ENCODE data around the gene OR13J1.
"Not testable (repeated sequence)": the region's sequence is repeated elsewhere in the genome, so short reads cannot be mapped to it uniquely, and the experiment has no call there.

Gene OR13J1

GRCh38 chr9:35884908-35885307 is 14.7 kb upstream of the OR13J1 start:
- H3K27ac Mint-ChIP-seq; H3K36me3 Mint-ChIP-seq (ENCODE audit: low read depth); H3K9me3 Mint-ChIP-seq; ATAC-seq; H3K27me3 Mint-ChIP-seq; H3K4me1 Mint-ChIP-seq; DNase-seq; H3K4me3 Mint-ChIP-seq: not testable (repeated sequence)

DNA sequence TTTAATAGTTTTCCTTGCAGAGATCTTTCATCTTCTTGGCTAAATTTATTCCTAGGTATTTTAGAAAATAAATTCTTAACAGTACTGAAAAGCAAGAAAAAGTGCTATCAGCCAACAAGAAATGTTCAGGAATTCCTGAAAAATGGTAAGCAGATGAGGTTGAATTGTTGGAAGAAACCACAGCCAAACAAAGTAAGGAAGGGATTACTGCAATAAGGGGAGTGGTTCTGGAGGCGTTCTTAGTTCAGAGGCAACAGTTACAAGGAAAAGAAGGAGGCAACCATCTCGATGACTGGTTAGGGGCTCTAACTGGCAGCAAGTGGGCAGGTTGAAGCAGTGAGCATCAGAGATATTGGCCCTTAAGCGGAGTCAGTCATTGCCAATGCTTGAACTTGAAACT is 12.8 kb upstream of the OR13J1 start:
- H3K27ac Mint-ChIP-seq = no peak overlapping the region
- H3K27me3 Mint-ChIP-seq = peaks cover 5% of the 10 kb centered on the region
- H3K4me1 Mint-ChIP-seq = no peaks in the 10 kb centered on the region
- ATAC-seq (no peak), DNase-seq (no peak)
- no peaks in the 10 kb centered on the region for H3K36me3 Mint-ChIP-seq (ENCODE audit: low read depth)
- H3K9me3 Mint-ChIP-seq = no peaks in the 10 kb centered on the region
- H3K4me3 Mint-ChIP-seq = no peak overlapping the region

DNA sequence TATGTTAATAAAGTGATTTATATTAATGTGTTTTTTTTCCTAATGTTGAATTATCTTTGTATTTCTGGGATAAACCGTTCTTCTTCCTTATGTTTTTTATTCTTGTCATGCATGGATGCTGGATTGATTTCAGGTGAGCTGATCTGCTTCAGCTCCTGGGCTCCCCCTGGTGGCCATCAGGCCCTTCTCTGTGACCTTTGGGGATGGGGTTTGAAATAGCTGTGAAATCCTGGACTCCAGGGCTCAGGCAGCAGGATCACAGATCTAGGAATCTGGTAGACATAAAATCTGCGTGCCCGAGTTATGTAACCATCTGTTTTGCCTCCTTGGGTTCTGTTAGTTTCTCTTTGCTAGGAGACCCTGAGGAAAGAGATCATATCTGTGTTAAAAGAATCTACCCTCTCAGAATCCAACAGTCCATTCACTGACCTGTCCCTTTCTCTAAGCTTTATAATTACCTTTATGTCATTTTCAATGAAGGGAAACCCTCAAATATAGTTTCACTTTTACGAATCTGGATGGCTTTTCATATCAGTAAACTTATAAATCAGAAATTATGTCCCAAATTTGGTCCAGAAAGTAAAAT is 12.2 kb upstream of the OR13J1 start:
- no peaks in the 10 kb centered on the region for H3K4me1 Mint-ChIP-seq

DNA sequence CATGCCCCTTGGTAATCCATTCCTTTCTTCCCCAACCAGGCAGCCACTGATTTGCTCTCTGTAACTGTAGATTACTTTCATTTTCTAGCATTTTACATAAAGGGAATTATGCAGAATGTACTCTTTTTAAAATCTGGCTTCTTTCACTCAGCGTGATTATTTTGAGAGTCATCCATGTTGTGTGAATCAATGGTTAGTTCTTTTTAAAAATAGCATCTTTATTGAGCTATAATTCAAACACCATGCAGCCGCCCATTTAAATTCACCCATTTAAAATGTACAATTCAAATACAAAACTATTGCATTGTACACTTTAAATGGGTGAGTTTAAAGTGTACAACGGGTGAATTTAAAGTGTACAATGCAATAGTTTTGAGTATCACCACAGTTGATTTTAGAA is 2.3 kb upstream of the OR13J1 start:
- DNase-seq (no peak), ATAC-seq (no peak)
- Mint-ChIP-seq H3K9me3 (peaks cover 4% of the 10 kb centered on the region), H3K36me3 (ENCODE audit: low read depth) (peaks cover 4% of the 10 kb centered on the region), H3K4me3 (no peak overlapping the region), H3K27me3 (peaks cover 10% of the 10 kb centered on the region), H3K4me1 (no peaks in the 10 kb centered on the region), H3K27ac (no peak overlapping the region)

More for the DNA sequence above, 12.2 kb upstream of the OR13J1 start:
- no peak overlapping the region for H3K27ac Mint-ChIP-seq
- DNase-seq = peak; percentile 86
- peaks cover 5% of the 10 kb centered on the region for H3K27me3 Mint-ChIP-seq
- peaks cover under 1% of the 10 kb centered on the region for H3K36me3 Mint-ChIP-seq (ENCODE audit: low read depth)
- no peak for ATAC-seq
- H3K9me3 Mint-ChIP-seq = peaks cover 5% of the 10 kb centered on the region
- H3K4me3 Mint-ChIP-seq = no peak overlapping the region

DNA sequence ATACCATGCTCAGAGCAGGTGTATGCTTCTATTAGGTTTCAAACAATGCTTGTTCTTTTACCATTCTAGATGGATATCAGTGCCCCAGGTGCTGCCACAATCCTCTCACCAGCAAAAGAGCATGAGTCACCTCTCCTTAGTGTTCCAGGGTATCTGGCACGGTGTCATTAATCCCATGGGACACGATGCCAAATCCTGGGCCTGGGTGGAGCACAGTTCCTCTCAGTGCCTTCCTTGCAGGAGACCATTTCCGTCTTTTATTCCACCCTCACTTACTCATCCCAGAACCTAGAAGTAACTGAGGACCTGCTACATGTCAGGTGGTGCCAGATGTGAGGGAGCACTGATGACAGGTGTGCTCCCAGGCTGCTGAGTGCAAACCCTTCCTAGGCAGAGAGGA is 1.3 kb upstream of the OR13J1 start:
- H3K4me3 Mint-ChIP-seq = no peak overlapping the region
- no peaks in the 10 kb centered on the region for H3K4me1 Mint-ChIP-seq
- no peaks in the 10 kb centered on the region for H3K9me3 Mint-ChIP-seq
- H3K36me3 Mint-ChIP-seq (ENCODE audit: low read depth) = no peaks in the 10 kb centered on the region
- peaks cover 10% of the 10 kb centered on the region for H3K27me3 Mint-ChIP-seq
- DNase-seq = no peak
- no peak for ATAC-seq
- no peak overlapping the region for H3K27ac Mint-ChIP-seq

DNA sequence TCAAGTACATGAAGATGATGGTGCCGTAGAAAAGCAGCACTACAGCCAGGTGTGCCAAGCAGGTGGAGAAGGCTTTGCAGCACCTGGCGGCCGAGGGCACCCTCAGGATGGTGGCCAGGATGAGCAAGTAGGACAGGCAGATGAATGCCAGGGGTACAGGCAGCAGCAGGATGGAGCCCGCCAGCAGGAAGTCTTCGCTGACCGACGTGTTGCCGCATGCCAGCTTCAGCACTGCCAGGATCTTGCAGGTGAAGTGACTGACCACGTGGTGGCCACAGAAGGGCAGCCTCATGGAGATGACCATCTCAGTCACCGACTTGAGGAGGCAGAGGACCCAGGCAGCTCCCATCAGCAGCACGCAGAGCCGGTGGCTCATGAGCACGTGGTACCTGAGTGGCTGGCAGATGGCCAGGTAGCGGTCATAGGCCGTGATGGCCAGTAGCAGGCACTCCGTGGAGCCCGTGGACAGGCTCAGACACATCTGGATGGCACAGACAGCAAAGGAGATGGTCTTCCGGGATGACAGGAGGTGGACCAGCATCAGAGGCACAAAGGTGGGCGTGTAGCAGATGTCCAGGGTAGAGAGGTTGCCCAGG is 482 bp downstream of the OR13J1 start:
- ATAC-seq (no peak), DNase-seq (no peak)
- H3K27me3 Mint-ChIP-seq = peaks cover 5% of the 10 kb centered on the region
- H3K27ac Mint-ChIP-seq = no peak overlapping the region
- H3K9me3 Mint-ChIP-seq = no peaks in the 10 kb centered on the region
- H3K36me3 Mint-ChIP-seq (ENCODE audit: low read depth) = no peaks in the 10 kb centered on the region
- no peak overlapping the region for H3K4me3 Mint-ChIP-seq
- H3K4me1 Mint-ChIP-seq = no peaks in the 10 kb centered on the region

DNA sequence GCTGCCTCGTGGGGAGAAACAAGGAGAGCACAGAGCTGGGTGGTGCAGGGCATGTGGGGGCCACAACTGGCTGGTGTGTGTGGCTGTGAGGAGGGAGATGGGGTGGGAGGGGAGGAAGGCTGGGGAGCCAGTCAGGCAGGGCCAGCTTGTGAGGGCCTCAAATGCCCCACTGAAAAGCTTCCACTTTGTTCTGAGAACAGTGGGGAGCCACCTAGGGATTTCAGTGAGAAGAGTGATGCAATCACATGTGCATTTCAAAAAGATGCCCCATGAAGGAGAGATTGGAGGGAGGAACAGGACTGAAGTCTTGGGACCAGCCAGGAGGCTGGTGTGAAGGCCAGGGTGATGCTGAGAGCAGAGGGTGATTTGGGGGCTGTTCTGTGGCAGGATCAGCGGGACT is 1.3 kb downstream of the OR13J1 start:
- Mint-ChIP-seq H3K27me3 (peaks cover 5% of the 10 kb centered on the region), H3K9me3 (no peaks in the 10 kb centered on the region)

GRCh38 chr9:35867538-35867937 is 2.7 kb downstream of the OR13J1 start:
- Mint-ChIP-seq H3K36me3 (ENCODE audit: low read depth) (no peaks in the 10 kb centered on the region), H3K27ac (no peak overlapping the region), H3K4me3 (no peak overlapping the region), H3K27me3 (peaks cover 8% of the 10 kb centered on the region), H3K9me3 (no peaks in the 10 kb centered on the region), H3K4me1 (no peaks in the 10 kb centered on the region)
- DNase-seq (no peak), ATAC-seq (no peak)

More for the DNA sequence above, 1.3 kb downstream of the OR13J1 start:
- DNase-seq = no peak
- H3K27ac Mint-ChIP-seq = no peak overlapping the region
- H3K4me1 Mint-ChIP-seq = no peaks in the 10 kb centered on the region
- H3K36me3 Mint-ChIP-seq (ENCODE audit: low read depth) = no peaks in the 10 kb centered on the region
- no peak overlapping the region for H3K4me3 Mint-ChIP-seq
- no peak for ATAC-seq

GRCh38 chr9:35864695-35865255 is 5.4 kb downstream of the OR13J1 start:
- Mint-ChIP-seq H3K4me3 (no peak overlapping the region), H3K4me1 (no peaks in the 10 kb centered on the region), H3K36me3 (ENCODE audit: low read depth) (no peaks in the 10 kb centered on the region), H3K9me3 (no peaks in the 10 kb centered on the region), H3K27me3 (peaks cover 12% of the 10 kb centered on the region), H3K27ac (no peak overlapping the region)
- ATAC-seq = no peak
- DNase-seq = no peak

DNA sequence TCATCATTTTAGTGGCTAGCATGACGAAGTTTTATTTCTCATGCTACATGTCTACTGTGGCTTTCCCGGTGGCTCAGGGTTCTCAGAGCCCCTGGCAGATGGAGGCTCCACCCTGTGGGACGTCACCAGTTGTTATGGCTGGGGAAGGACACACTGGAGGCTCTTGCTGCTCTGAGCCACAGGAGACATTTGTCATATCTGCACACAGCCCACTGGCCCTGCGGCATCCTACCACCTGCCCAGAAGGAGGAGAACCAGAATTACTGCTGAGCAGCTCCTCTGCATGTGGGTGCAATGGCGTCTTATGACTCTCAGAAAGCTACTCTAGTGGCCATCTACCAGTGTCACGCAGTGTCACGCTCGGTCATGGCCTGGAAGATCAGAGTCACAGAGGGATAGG is 6.6 kb downstream of the OR13J1 start:
- Mint-ChIP-seq H3K27ac (no peak overlapping the region), H3K36me3 (ENCODE audit: low read depth) (no peaks in the 10 kb centered on the region), H3K4me3 (no peak overlapping the region)

DNA sequence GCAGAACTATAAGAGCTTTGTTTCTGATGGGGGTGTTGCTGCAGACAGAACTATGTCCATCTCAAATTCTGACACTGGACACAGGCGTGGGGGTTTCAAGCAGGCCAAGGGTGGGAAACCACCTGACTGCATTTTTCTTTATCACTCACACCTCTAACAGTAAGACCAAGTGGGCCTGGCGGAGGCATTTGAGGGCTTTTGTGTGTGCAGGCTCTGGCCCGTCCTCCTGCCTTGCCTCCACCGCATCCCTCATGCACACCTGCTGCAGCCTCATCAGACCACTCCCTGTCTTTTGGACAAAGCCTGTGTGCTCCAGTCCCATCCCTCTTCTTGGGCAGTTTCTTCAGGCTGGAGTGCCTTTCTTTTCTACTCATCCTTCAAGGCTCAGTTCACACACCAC is 7.9 kb downstream of the OR13J1 start:
- Mint-ChIP-seq H3K27me3 (peaks cover 7% of the 10 kb centered on the region), H3K4me3 (no peak overlapping the region), H3K36me3 (ENCODE audit: low read depth) (no peaks in the 10 kb centered on the region), H3K27ac (no peak overlapping the region), H3K4me1 (no peaks in the 10 kb centered on the region), H3K9me3 (no peaks in the 10 kb centered on the region)
- ATAC-seq (no peak), DNase-seq (no peak)

More for the DNA sequence above, 6.6 kb downstream of the OR13J1 start:
- no peak for ATAC-seq
- no peaks in the 10 kb centered on the region for H3K9me3 Mint-ChIP-seq
- H3K27me3 Mint-ChIP-seq = peaks cover 12% of the 10 kb centered on the region
- H3K4me1 Mint-ChIP-seq = no peaks in the 10 kb centered on the region
- DNase-seq = no peak

- Mint-ChIP-seq H3K9me3 (no peaks in the 10 kb centered on the region), H3K27me3 (peaks cover 7% of the 10 kb centered on the region), H3K4me3 (no peak overlapping the region), H3K27ac (no peak overlapping the region), H3K4me1 (no peaks in the 10 kb centered on the region), H3K36me3 (ENCODE audit: low read depth) (no peaks in the 10 kb centered on the region)
- ATAC-seq = no peak
- no peak for DNase-seq
Measured at GRCh38 chr9:35861161-35861897, 8.9 kb downstream of the OR13J1 start.

GRCh38 chr9:35859990-35860339 is 10.2 kb downstream of the OR13J1 start:
- no peaks in the 10 kb centered on the region for H3K4me1 Mint-ChIP-seq
- DNase-seq (no peak), ATAC-seq (no peak)
- H3K36me3 Mint-ChIP-seq (ENCODE audit: low read depth) = no peaks in the 10 kb centered on the region
- peaks cover 7% of the 10 kb centered on the region for H3K27me3 Mint-ChIP-seq
- no peaks in the 10 kb centered on the region for H3K9me3 Mint-ChIP-seq
- H3K4me3 Mint-ChIP-seq = no peak overlapping the region
- H3K27ac Mint-ChIP-seq = no peak overlapping the region

GRCh38 chr9:35859310-35859989 is 10.8 kb downstream of the OR13J1 start:
- no peaks in the 10 kb centered on the region for H3K9me3 Mint-ChIP-seq
- DNase-seq (peak; percentile 10), ATAC-seq (peak; percentile 77)
- no peaks in the 10 kb centered on the region for H3K4me1 Mint-ChIP-seq
- no peaks in the 10 kb centered on the region for H3K36me3 Mint-ChIP-seq (ENCODE audit: low read depth)
- peaks cover 7% of the 10 kb centered on the region for H3K27me3 Mint-ChIP-seq
- H3K27ac Mint-ChIP-seq = no peak overlapping the region
- H3K4me3 Mint-ChIP-seq = no peak overlapping the region

DNA sequence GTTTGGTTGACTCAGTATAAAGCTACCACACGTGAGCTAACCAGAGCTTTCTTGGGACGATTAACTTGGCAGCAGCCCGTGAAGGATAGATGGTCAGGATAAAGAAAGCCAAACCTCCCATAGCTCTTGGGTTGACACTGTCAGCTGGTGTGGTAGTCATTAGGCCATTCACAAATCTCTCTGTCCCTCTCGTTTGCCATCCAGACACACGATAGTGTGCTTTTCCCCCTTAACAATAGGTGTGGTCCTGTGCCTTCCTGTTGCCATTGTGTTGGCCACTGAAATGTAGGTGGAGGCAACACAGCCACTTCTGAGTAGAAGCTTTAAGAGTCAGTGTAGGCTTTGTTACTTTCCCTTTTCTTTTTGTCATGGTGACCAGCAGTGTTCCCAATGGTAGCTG is 11.7 kb downstream of the OR13J1 start:
- ATAC-seq = no peak
- Mint-ChIP-seq H3K4me3 (no peak overlapping the region), H3K9me3 (no peaks in the 10 kb centered on the region), H3K4me1 (no peaks in the 10 kb centered on the region), H3K36me3 (ENCODE audit: low read depth) (no peaks in the 10 kb centered on the region), H3K27ac (no peak overlapping the region), H3K27me3 (peaks cover 7% of the 10 kb centered on the region)
- DNase-seq = no peak
